HCT116 (cell line): ENCODE data around the gene LUC7L. TPM values are rescaled to one million over a fixed set of nuclear protein-coding genes. Genes with fewer than 3 reads are reported as not detected.
"Not testable (repeated sequence)": the region's sequence is repeated elsewhere in the genome, so short reads cannot be mapped to it uniquely, and the experiment has no call there.

Experiments
- ATAC-seq: fragments of 200-7000 bp; cut with Tn5 transposase; 2 replicates; pipeline ENCODE4 v1.9.1; 2020; ENCODE audit warnings: mild to moderate bottlenecking, moderate library complexity
- BruUV-seq: library from RNA; stranded (reverse); fragments of 400-500 nt; replicated peaks from 2 replicates; lab custom pipeline; 2021; lab: Mats Ljungman, UMichigan
- CTCF ChIA-PET: fragments of 300-600 bp; sonication (Branson Sonifier 250); formaldehyde crosslinking; loops from one replicate; lab custom pipeline; 2021; ENCODE audit warnings: antibody characterized with exemption; lab: Charles Lee
- POLR2A ChIA-PET: fragments of 300-600, 350-600 bp; sonication (Branson Sonifier 250); formaldehyde crosslinking; loops from one replicate; lab custom pipeline; 2021; ENCODE audit warnings: antibody characterized with exemption; lab: Charles Lee
- RAD21 ChIA-PET, 2 experiments: fragments of 300-600 bp; sonication (Branson Sonifier 250); formaldehyde crosslinking; loops; one replicate each; lab custom pipeline; 2023; ENCODE audit warnings: low total read pairs in 2 of 2; ENCODE audit not compliant: uncharacterized antibody in 2 of 2, unreplicated experiment in 2 of 2, low non-redundant PET in 1 of 2; lab: Charles Lee
- DNase-seq: peaks from one replicate; pipeline ENCODE4 v3.0.0-alpha.2; 2010; ENCODE audit warnings: low read depth, low spot score
- H2AFZ ChIP-seq: fragments of 200-600 bp; shearing (Covaris generic), sonication (generic); 2 replicates; pipeline ENCODE4 v1.6.1; 2017; ENCODE audit warnings: low read depth, mixed run types, mixed read lengths, antibody characterized with exemption, low read length; ENCODE audit not compliant: poor library complexity, severe bottlenecking
- H3K27ac ChIP-seq: 2 replicates; pipeline ENCODE4 v1.5.1; 2012; ENCODE audit warnings: low read depth, low read length
- H3K27me3 ChIP-seq: fragments of 200-600 bp; sonication (generic); 2 replicates; pipeline ENCODE4 v1.6.1; 2016; ENCODE audit warnings: mixed run types, low read length, mixed read lengths; ENCODE audit not compliant: insufficient read depth
- H3K36me3 ChIP-seq, 2 experiments: fragments of 200-500 bp in 1 of 2; fragments of 200-600 bp in 1 of 2; sonication (Bioruptor generic) in 1 of 2; sonication (generic) in 1 of 2; 2 replicates each; pipeline versions ENCODE4 v1.5.1 to v1.6.1; 2014 to 2016; ENCODE audit warnings: low read length in 2 of 2, inconsistent platforms in 1 of 2, mixed read lengths in 1 of 2, mixed run types in 1 of 2; ENCODE audit not compliant: insufficient read depth in 2 of 2, control insufficient read depth in 1 of 2
- H3K4me1 ChIP-seq, 2 experiments: fragments of 200-600 bp in 1 of 2; sonication (generic) in 1 of 2; 2 replicates each; pipeline versions ENCODE4 v1.5.1 to v1.6.1; 2012 to 2017; ENCODE audit warnings: low read length in 2 of 2, inconsistent platforms in 1 of 2, mild to moderate bottlenecking in 1 of 2, mixed read lengths in 1 of 2, mixed run types in 1 of 2, moderate library complexity in 1 of 2; ENCODE audit not compliant: insufficient read depth in 2 of 2, control insufficient read depth in 1 of 2
- H3K4me2 ChIP-seq: fragments of 200-600 bp; sonication (generic); 2 replicates; pipeline ENCODE4 v1.6.1; 2017; ENCODE audit warnings: mixed run types, low read length, mixed read lengths
- H3K4me3 ChIP-seq, 2 experiments: fragments of 200-600 bp in 1 of 2; sonication (generic) in 1 of 2; replicated peaks in 1 of 2; 2 replicates each; pipeline ENCODE4 v1.5.1; 2011 to 2016; ENCODE audit warnings: low read length in 2 of 2, control low read depth in 1 of 2, low read depth in 1 of 2, mild to moderate bottlenecking in 1 of 2, mixed read lengths in 1 of 2, mixed run types in 1 of 2
- H3K79me2 ChIP-seq: fragments of 200-600 bp; sonication (generic); 2 replicates; pipeline ENCODE4 v1.6.1; 2017; ENCODE audit warnings: mild to moderate bottlenecking, mixed run types, low read length, moderate library complexity, mixed read lengths; ENCODE audit not compliant: insufficient read depth
- H3K9ac ChIP-seq: fragments of 200-600 bp; sonication (generic); 2 replicates; pipeline ENCODE4 v1.6.1; 2016; ENCODE audit warnings: low read length, mixed read lengths
- H3K9me2 ChIP-seq: fragments of 200-600 bp; sonication (generic), shearing (Covaris generic); 2 replicates; pipeline ENCODE4 v1.6.1; 2017; ENCODE audit warnings: mixed run types, mild to moderate bottlenecking, moderate library complexity; ENCODE audit not compliant: insufficient read depth
- H3K9me3 ChIP-seq, 2 experiments: fragments of 200-500 bp in 1 of 2; fragments of 200-600 bp in 1 of 2; sonication (Bioruptor generic) in 1 of 2; sonication (generic) in 1 of 2; 2 replicates each; pipeline ENCODE4 v1.6.1; 2014 to 2017; ENCODE audit warnings: low read length in 2 of 2, mixed read lengths in 2 of 2, inconsistent platforms in 1 of 2, low read depth in 1 of 2, mild to moderate bottlenecking in 1 of 2, mixed run types in 1 of 2, moderate library complexity in 1 of 2; ENCODE audit not compliant: control insufficient read depth in 1 of 2, insufficient read depth in 1 of 2
- H4K20me1 ChIP-seq: fragments of 200-600 bp; sonication (generic), shearing (Covaris generic); 2 replicates; pipeline ENCODE4 v1.6.1; 2017; ENCODE audit warnings: mixed run types, mild to moderate bottlenecking, moderate library complexity; ENCODE audit not compliant: insufficient read depth
- CBX3 ChIP-seq: IDR thresholded peaks from 2 replicates; pipeline ENCODE4 v1.6.1; 2012; ENCODE audit warnings: low read depth
- CEBPB ChIP-seq: IDR thresholded peaks from 2 replicates; pipeline ENCODE4 v1.6.1; 2012; ENCODE audit warnings: low read depth
- JUND ChIP-seq: IDR thresholded peaks from 2 replicates; pipeline ENCODE4 v1.6.1; 2012
- intact Hi-C: fragments of 100-400 bp; cut with micrococcal nuclease; formaldehyde crosslinking; loops from 2 replicates; pipeline ENCODE4 v1.10.0; 2022
- total RNA-seq: library from RNA; stranded (reverse); gene quantifications from one replicate; pipeline ENCODE4 v1.2.1, GENCODE V29; 2021; ENCODE audit not compliant: unreplicated experiment
- TF ChIP-seq, protein P1 (sequence below): IDR thresholded peaks from 2 replicates; pipeline ENCODE4 v1.6.1; 2012; ENCODE audit warnings: low read depth
- TF ChIP-seq, protein P2 (sequence below): IDR thresholded peaks from 2 replicates; pipeline ENCODE4 v1.6.1; 2012

The LUC7L gene
- total RNA-seq, 1 experiment from 2014 or later: 50.5 TPM

GRCh38 chr16:177394-177822 lies 51.8 kb downstream of the LUC7L start (continued):
- TF ChIP-seq, protein P1, sequence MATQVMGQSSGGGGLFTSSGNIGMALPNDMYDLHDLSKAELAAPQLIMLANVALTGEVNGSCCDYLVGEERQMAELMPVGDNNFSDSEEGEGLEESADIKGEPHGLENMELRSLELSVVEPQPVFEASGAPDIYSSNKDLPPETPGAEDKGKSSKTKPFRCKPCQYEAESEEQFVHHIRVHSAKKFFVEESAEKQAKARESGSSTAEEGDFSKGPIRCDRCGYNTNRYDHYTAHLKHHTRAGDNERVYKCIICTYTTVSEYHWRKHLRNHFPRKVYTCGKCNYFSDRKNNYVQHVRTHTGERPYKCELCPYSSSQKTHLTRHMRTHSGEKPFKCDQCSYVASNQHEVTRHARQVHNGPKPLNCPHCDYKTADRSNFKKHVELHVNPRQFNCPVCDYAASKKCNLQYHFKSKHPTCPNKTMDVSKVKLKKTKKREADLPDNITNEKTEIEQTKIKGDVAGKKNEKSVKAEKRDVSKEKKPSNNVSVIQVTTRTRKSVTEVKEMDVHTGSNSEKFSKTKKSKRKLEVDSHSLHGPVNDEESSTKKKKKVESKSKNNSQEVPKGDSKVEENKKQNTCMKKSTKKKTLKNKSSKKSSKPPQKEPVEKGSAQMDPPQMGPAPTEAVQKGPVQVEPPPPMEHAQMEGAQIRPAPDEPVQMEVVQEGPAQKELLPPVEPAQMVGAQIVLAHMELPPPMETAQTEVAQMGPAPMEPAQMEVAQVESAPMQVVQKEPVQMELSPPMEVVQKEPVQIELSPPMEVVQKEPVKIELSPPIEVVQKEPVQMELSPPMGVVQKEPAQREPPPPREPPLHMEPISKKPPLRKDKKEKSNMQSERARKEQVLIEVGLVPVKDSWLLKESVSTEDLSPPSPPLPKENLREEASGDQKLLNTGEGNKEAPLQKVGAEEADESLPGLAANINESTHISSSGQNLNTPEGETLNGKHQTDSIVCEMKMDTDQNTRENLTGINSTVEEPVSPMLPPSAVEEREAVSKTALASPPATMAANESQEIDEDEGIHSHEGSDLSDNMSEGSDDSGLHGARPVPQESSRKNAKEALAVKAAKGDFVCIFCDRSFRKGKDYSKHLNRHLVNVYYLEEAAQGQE: no peak
- TF ChIP-seq, protein P2, sequence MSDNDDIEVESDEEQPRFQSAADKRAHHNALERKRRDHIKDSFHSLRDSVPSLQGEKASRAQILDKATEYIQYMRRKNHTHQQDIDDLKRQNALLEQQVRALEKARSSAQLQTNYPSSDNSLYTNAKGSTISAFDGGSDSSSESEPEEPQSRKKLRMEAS: no peak
- TF ChIP-seq CBX3: no peak
- TF ChIP-seq CEBPB: no peak
- no peak for TF ChIP-seq JUND
- TF ChIP-seq, all 23 proteins: peak for 0

DNA sequence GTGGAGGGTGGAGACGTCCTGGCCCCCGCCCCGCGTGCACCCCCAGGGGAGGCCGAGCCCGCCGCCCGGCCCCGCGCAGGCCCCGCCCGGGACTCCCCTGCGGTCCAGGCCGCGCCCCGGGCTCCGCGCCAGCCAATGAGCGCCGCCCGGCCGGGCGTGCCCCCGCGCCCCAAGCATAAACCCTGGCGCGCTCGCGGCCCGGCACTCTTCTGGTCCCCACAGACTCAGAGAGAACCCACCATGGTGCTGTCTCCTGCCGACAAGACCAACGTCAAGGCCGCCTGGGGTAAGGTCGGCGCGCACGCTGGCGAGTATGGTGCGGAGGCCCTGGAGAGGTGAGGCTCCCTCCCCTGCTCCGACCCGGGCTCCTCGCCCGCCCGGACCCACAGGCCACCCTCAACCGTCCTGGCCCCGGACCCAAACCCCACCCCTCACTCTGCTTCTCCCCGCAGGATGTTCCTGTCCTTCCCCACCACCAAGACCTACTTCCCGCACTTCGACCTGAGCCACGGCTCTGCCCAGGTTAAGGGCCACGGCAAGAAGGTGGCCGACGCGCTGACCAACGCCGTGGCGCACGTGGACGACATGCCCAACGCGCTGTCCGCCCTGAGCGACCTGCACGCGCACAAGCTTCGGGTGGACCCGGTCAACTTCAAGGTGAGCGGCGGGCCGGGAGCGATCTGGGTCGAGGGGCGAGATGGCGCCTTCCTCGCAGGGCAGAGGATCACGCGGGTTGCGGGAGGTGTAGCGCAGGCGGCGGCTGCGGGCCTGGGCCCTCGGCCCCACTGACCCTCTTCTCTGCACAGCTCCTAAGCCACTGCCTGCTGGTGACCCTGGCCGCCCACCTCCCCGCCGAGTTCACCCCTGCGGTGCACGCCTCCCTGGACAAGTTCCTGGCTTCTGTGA lies 52.5 kb downstream of the LUC7L start, which contains the start of gene HBA1:
Gene HBA1, plus strand, starts transcription at position 204 of the 906 bp plus-strand sequence. Its CDS starts 37 bp downstream, at position 241.
- H3K79me2 ChIP-seq, CTCF ChIA-PET, H2AFZ ChIP-seq, H3K36me3 ChIP-seq, intact Hi-C loops, DNase-seq, BruUV-seq, H3K4me3 ChIP-seq, H3K9ac ChIP-seq, H3K27me3 ChIP-seq, H3K9me2 ChIP-seq, H4K20me1 ChIP-seq, H3K27ac ChIP-seq, RAD21 ChIA-PET, POLR2A ChIA-PET, H3K9me3 ChIP-seq, H3K4me1 ChIP-seq: not testable (repeated sequence)
- ATAC-seq: peak; percentile 71
- 0 out of 2 replicates have a peak within 1 kb of the TSS, but pooled peaks have one; percentile 25 for H3K4me2 ChIP-seq

GRCh38 chr16:176006-176405 lies 53.2 kb downstream of the LUC7L start:
- CTCF ChIA-PET, H3K36me3 ChIP-seq, DNase-seq, BruUV-seq, H3K27ac ChIP-seq, H3K79me2 ChIP-seq, H3K4me3 ChIP-seq, H3K27me3 ChIP-seq, POLR2A ChIA-PET, RAD21 ChIA-PET, H3K9ac ChIP-seq, H2AFZ ChIP-seq, H4K20me1 ChIP-seq, H3K9me2 ChIP-seq, H3K9me3 ChIP-seq, H3K4me1 ChIP-seq, intact Hi-C loops: not testable (repeated sequence)
- 0 out of 2 replicates have a peak overlapping the region, but pooled peaks have one; percentile 25 for H3K4me2 ChIP-seq
- ATAC-seq: peak; percentile 61
